Urinary bladder (tissue), 4 donors: Measurements from ENCODE around the gene PUSL1. TPM values are rescaled to one million over a fixed set of nuclear protein-coding genes. Genes with fewer than 3 reads are reported as not detected.

Experiments used
- DNase-seq: peaks from one replicate; pipeline ENCODE4 v3.0.0-alpha.2; 2015; ENCODE audit errors: extremely low spot score
- H3K27ac ChIP-seq: one replicate; pipeline ENCODE4 v1.5.1; 2013; ENCODE audit warnings: low read depth, mild to moderate bottlenecking, moderate library complexity
- H3K36me3 ChIP-seq: one replicate; pipeline ENCODE4 v1.6.1; 2013; ENCODE audit warnings: mild to moderate bottlenecking, moderate library complexity; ENCODE audit not compliant: insufficient read depth
- H3K4me1 ChIP-seq: one replicate; pipeline ENCODE4 v1.6.1; 2013; ENCODE audit warnings: mild to moderate bottlenecking, moderate library complexity; ENCODE audit not compliant: insufficient read depth
- H3K4me3 ChIP-seq: one replicate; pipeline ENCODE4 v1.5.1; 2013; ENCODE audit warnings: low read depth, low read length
- whole genome bisulfite sequencing: extraction: QIAGEN DNeasy Blood & Tissue Kit; methylation state at CpG from one replicate; pipeline ENCODE4 v1.1.7; 2013; 5-methylcytosine and 5-hydroxymethylcytosine counted together
- polyA plus RNA-seq: library from polyadenylated mRNA; stranded (reverse); fragments of 200-250 nt; gene quantifications from one replicate; pipeline ENCODE4 v1.2.3, GENCODE V29; 2013
- total RNA-seq: library from RNA; depleted of rRNA; stranded (reverse); fragments of >200 nt; gene quantifications from one replicate; pipeline ENCODE4 v1.2.3, GENCODE V29; 2014
- donor health status: healthy with polysubstance abuse.
- donor health status: healthy.

Gene PUSL1
- total RNA-seq = 7.6 TPM
- polyA plus RNA-seq = 19.2 TPM

- Histone ChIP-seq H3K4me3 (peak within 1 kb of the TSS; percentile 79), H3K36me3 (peaks cover 5% of the 10 kb centered on the region), H3K4me1 (no peaks in the 10 kb centered on the region), H3K27ac (peak within 1 kb of the TSS; percentile 86)
- peak; percentile 63 for DNase-seq
- WGBS = under 1% methylated on average over 127 of the region's 131 CpGs
These were observed at the start of gene PUSL1, which contains the start of gene ACAP3 for GRCh38 chr1:1307923-1308755. Gene PUSL1 (plus strand): TSS chr1:1308597. CDS start chr1:1308644, 47 bp downstream. Gene ACAP3 (minus strand): TSS chr1:1307930. CDS start chr1:1307815, 115 bp downstream.

- Histone ChIP-seq H3K4me3 (no peak overlapping the region), H3K36me3 (peaks cover 3% of the 10 kb centered on the region), H3K4me1 (no peaks in the 10 kb centered on the region), H3K27ac (no peak overlapping the region)
- no peak for DNase-seq
- 96% methylated on average over 22 of the region's 22 CpGs for WGBS
These were observed 49.3 kb upstream of the PUSL1 start for GRCh38 chr1:1259119-1259488.

GRCh38 chr1:1259540-1259939 is 48.9 kb upstream of the PUSL1 start:
- no peak for DNase-seq
- H3K4me3 ChIP-seq = no peak overlapping the region
- no peaks in the 10 kb centered on the region for H3K4me1 ChIP-seq
- 91% methylated on average over 18 of the region's 18 CpGs for WGBS
- H3K27ac ChIP-seq = no peak overlapping the region
- peaks cover 2% of the 10 kb centered on the region for H3K36me3 ChIP-seq

GRCh38 chr1:1259951-1260600 is 48.3 kb upstream of the PUSL1 start:
- H3K27ac ChIP-seq = no peak overlapping the region
- no peak overlapping the region for H3K4me3 ChIP-seq
- H3K36me3 ChIP-seq = peaks cover 2% of the 10 kb centered on the region
- 85% methylated on average over 26 of the region's 26 CpGs for WGBS
- H3K4me1 ChIP-seq = no peaks in the 10 kb centered on the region
- no peak for DNase-seq

GRCh38 chr1:1260843-1261560 is 47.4 kb upstream of the PUSL1 start:
- WGBS = 77% methylated on average over 16 of the region's 16 CpGs
- Histone ChIP-seq H3K27ac (no peak overlapping the region), H3K4me1 (no peaks in the 10 kb centered on the region), H3K4me3 (no peak overlapping the region), H3K36me3 (peaks cover 2% of the 10 kb centered on the region)
- DNase-seq = no peak

- Histone ChIP-seq H3K4me1 (no peaks in the 10 kb centered on the region), H3K36me3 (peaks cover 2% of the 10 kb centered on the region), H3K27ac (no peak overlapping the region), H3K4me3 (no peak overlapping the region)
- 97% methylated on average over 17 of the region's 17 CpGs for WGBS
- no peak for DNase-seq
These were observed 46.3 kb upstream of the PUSL1 start for GRCh38 chr1:1262071-1262470.

- 91% methylated on average over 8 of the region's 8 CpGs for WGBS
- Histone ChIP-seq H3K27ac (no peak overlapping the region), H3K4me1 (no peaks in the 10 kb centered on the region), H3K4me3 (no peak overlapping the region), H3K36me3 (peaks cover 2% of the 10 kb centered on the region)
- DNase-seq = no peak
These were observed 45.6 kb upstream of the PUSL1 start for GRCh38 chr1:1262758-1263157.

GRCh38 chr1:1264026-1264425 is 44.4 kb upstream of the PUSL1 start:
- Histone ChIP-seq H3K4me3 (no peak overlapping the region), H3K4me1 (no peaks in the 10 kb centered on the region), H3K27ac (no peak overlapping the region), H3K36me3 (peaks cover 2% of the 10 kb centered on the region)
- no peak for DNase-seq
- 85% methylated on average over 9 of the region's 9 CpGs for WGBS

GRCh38 chr1:1264868-1265272 is 43.5 kb upstream of the PUSL1 start:
- Histone ChIP-seq H3K27ac (no peak overlapping the region), H3K4me3 (no peak overlapping the region), H3K4me1 (no peaks in the 10 kb centered on the region), H3K36me3 (peaks cover 2% of the 10 kb centered on the region)
- 75% methylated on average over 10 of the region's 10 CpGs for WGBS
- no peak for DNase-seq

- H3K27ac ChIP-seq = no peak overlapping the region
- 93% methylated on average over 39 of the region's 39 CpGs for WGBS
- H3K36me3 ChIP-seq = no peaks in the 10 kb centered on the region
- H3K4me1 ChIP-seq = peaks cover 4% of the 10 kb centered on the region
- DNase-seq = no peak
- no peak overlapping the region for H3K4me3 ChIP-seq
These were observed 40.7 kb upstream of the PUSL1 start for GRCh38 chr1:1267488-1268283.

GRCh38 chr1:1268284-1268682 is 40.1 kb upstream of the PUSL1 start:
- no peak for DNase-seq
- H3K4me3 ChIP-seq = no peak overlapping the region
- no peak overlapping the region for H3K27ac ChIP-seq
- 96% methylated on average over 13 of the region's 13 CpGs for WGBS
- H3K4me1 ChIP-seq = peaks cover 4% of the 10 kb centered on the region
- no peaks in the 10 kb centered on the region for H3K36me3 ChIP-seq

- no peak for DNase-seq
- Histone ChIP-seq H3K27ac (no peak overlapping the region), H3K36me3 (no peaks in the 10 kb centered on the region), H3K4me1 (peaks cover 4% of the 10 kb centered on the region), H3K4me3 (no peak overlapping the region)
- 68% methylated on average over 7 of the region's 7 CpGs for WGBS
These were observed 37.6 kb upstream of the PUSL1 start for GRCh38 chr1:1270813-1271212.
